Stomach (tissue), 9 donors: Measurements from ENCODE around the gene EMCN. TPM values are rescaled to one million over a fixed set of nuclear protein-coding genes. Genes with fewer than 3 reads are reported as not detected.

Experiments used
- DNase-seq, 2 donors: peaks; one replicate each; pipeline versions ENCODE4 v3.0.0 to v3.0.0-alpha.2; 2013 to 2019
- H3K27ac ChIP-seq, 5 donors: fragments of 200-600 bp in 4 of 5; sonication (generic) in 4 of 5; one replicate each; pipeline ENCODE4 v1.5.1; 2013 to 2019; ENCODE audit warnings: mild to moderate bottlenecking in 1 of 5, moderate library complexity in 1 of 5
- H3K27me3 ChIP-seq, 3 donors: fragments of 200-600 bp; sonication (generic); one replicate each; pipeline ENCODE4 v1.5.1; 2017 to 2019; ENCODE audit warnings: mixed run types in 1 of 3
- H3K36me3 ChIP-seq, 4 donors: fragments of 200-600 bp; sonication (generic); 1 replicate in 3 of 4; 2 replicates in 1 of 4; pipeline ENCODE4 v1.5.1; 2016 to 2019
- H3K4me1 ChIP-seq, 4 donors: fragments of 200-600 bp; sonication (generic); one replicate each; pipeline ENCODE4 v1.5.1; 2016 to 2019
- H3K4me3 ChIP-seq, 4 donors: fragments of 200-600 bp; sonication (generic) in 3 of 4; one replicate each; pipeline ENCODE4 v1.5.1; 2016 to 2019; ENCODE audit warnings: mild to moderate bottlenecking in 1 of 4
- H3K9me3 ChIP-seq, 4 donors: fragments of 200-600 bp; sonication (generic); one replicate each; pipeline ENCODE4 v1.5.1; 2016 to 2019
- CTCF ChIP-seq, 7 experiments: fragments of 450-650 bp in 4 of 7; fragments of 200-600 bp in 3 of 7; sonication (generic) in 3 of 7; IDR thresholded peaks; one replicate each; pipeline ENCODE4 v1.5.1; 2016 to 2019; ENCODE audit warnings: antibody characterized with exemption in 7 of 7, control low read depth in 2 of 7, mild to moderate bottlenecking in 1 of 7
- EP300 ChIP-seq: sonication (generic); formaldehyde crosslinking; IDR thresholded peaks from one replicate; pipeline ENCODE4 v1.6.1; 2017; ENCODE audit warnings: antibody characterized with exemption
- POLR2A ChIP-seq, 4 donors: fragments of 450-650 bp; IDR thresholded peaks; one replicate each; pipeline ENCODE4 v1.6.1; 2016; ENCODE audit warnings: antibody characterized with exemption in 4 of 4, control low read depth in 2 of 4, mild to moderate bottlenecking in 1 of 4, moderate library complexity in 1 of 4
- POLR2AphosphoS5 ChIP-seq, 3 donors: sonication (generic); formaldehyde crosslinking; IDR thresholded peaks; one replicate each; pipeline ENCODE4 v1.6.1; 2016; ENCODE audit warnings: antibody characterized with exemption in 3 of 3
- WGBS, 5 donors: extraction: QIAGEN DNeasy Blood & Tissue Kit in 3 of 5; methylation state at CpG; one replicate each; pipeline versions ENCODE4 v1.1.5 to v1.1.7; 2013 to 2018; 5-methylcytosine and 5-hydroxymethylcytosine counted together
- intact Hi-C: fragments of 100-400 bp; cut with DNase I; formaldehyde crosslinking; loops from one replicate; pipeline ENCODE4 v1.15.1; 2023; ENCODE audit warnings: low total_unique reads
- polyA plus RNA-seq, 3 donors: library from polyadenylated mRNA; stranded (reverse); fragments of 200-250 nt; gene quantifications; one replicate each; pipeline ENCODE4 v1.2.3, GENCODE V29; 2013
- total RNA-seq, 5 donors: library from RNA; depleted of rRNA; stranded (reverse); fragments of >200 nt; gene quantifications; one replicate each; pipeline versions ENCODE4 v1.1.0 to v1.2.3, GENCODE V29; 2014 to 2016
- donor health status: healthy with polysubstance abuse.
- donor health status: Bipolar disorder and iron deficiency.
- donor health status: healthy.

EMCN gene
- total and polyA plus RNA-seq, 8 donors = 0.29 to 16.2 (median 3.2) TPM; not detected in 2

- WGBS, 5 donors = 66 to 75% (median 72%) methylated on average over 1 of the region's 1 CpG
- Histone ChIP-seq H3K4me1 (no peaks in the 10 kb centered on the region), H3K4me3 (no peak overlapping the region), H3K36me3 (no peaks in the 10 kb centered on the region), H3K27me3 (no peaks in the 10 kb centered on the region), H3K27ac (no peak overlapping the region), H3K9me3 (no peaks in the 10 kb centered on the region)
- no peak for TF ChIP-seq POLR2A (IDR thresholded peaks at IDR 0.05)
- no peak for TF ChIP-seq CTCF (IDR thresholded peaks at IDR 0.05)
- TF ChIP-seq EP300 = no peak
- no peak for TF ChIP-seq POLR2AphosphoS5 (IDR thresholded peaks at IDR 0.05)
- DNase-seq = no peak
- intact Hi-C loops = no loop called here
These were observed 30.4 kb upstream of the EMCN start for GRCh38 chr4:100548200-100548560.

- H3K27me3 ChIP-seq = no peaks in the 10 kb centered on the region
- no peak for DNase-seq
- H3K9me3 ChIP-seq = no peaks in the 10 kb centered on the region
- no peak overlapping the region for H3K4me3 ChIP-seq
- TF ChIP-seq EP300 = no peak
- TF ChIP-seq POLR2AphosphoS5 (IDR thresholded peaks at IDR 0.05) = no peak
- no peak for TF ChIP-seq POLR2A (IDR thresholded peaks at IDR 0.05)
- no peak for TF ChIP-seq CTCF (IDR thresholded peaks at IDR 0.05)
- intact Hi-C loops = no loop called here
- H3K36me3 ChIP-seq = no peaks in the 10 kb centered on the region
- WGBS, 5 donors = 70 to 94% (median 81%) methylated on average over 6 of the region's 6 CpGs
- H3K4me1 ChIP-seq = no peaks in the 10 kb centered on the region
- no peak overlapping the region for H3K27ac ChIP-seq
These were observed 29.8 kb upstream of the EMCN start for GRCh38 chr4:100547541-100548199.

- WGBS, 5 donors = 72 to 89% (median 85%) methylated on average over 5 of the region's 5 CpGs
- no peaks in the 10 kb centered on the region for H3K4me1 ChIP-seq
- no peak for TF ChIP-seq POLR2AphosphoS5 (IDR thresholded peaks at IDR 0.05)
- TF ChIP-seq POLR2A (IDR thresholded peaks at IDR 0.05) = no peak
- TF ChIP-seq CTCF (IDR thresholded peaks at IDR 0.05) = no peak
- no peak for TF ChIP-seq EP300
- intact Hi-C loops = no loop called here
- H3K9me3 ChIP-seq = no peaks in the 10 kb centered on the region
- no peak for DNase-seq
- H3K27ac ChIP-seq = no peak overlapping the region
- no peaks in the 10 kb centered on the region for H3K36me3 ChIP-seq
- H3K4me3 ChIP-seq = no peak overlapping the region
- H3K27me3 ChIP-seq = no peaks in the 10 kb centered on the region
These were observed 27.6 kb upstream of the EMCN start for GRCh38 chr4:100545427-100545826.

- intact Hi-C loops = no loop called here
- TF ChIP-seq POLR2AphosphoS5 (IDR thresholded peaks at IDR 0.05) = no peak
- Histone ChIP-seq H3K36me3 (no peaks in the 10 kb centered on the region), H3K9me3 (no peaks in the 10 kb centered on the region), H3K4me3 (no peak overlapping the region), H3K27ac (no peak overlapping the region), H3K4me1 (no peaks in the 10 kb centered on the region), H3K27me3 (no peaks in the 10 kb centered on the region)
- no peak for DNase-seq
These were observed 22.3 kb upstream of the EMCN start for GRCh38 chr4:100540131-100540530.

- Histone ChIP-seq H3K4me1 (no peaks in the 10 kb centered on the region), H3K4me3 (no peak overlapping the region), H3K27me3 (no peaks in the 10 kb centered on the region), H3K9me3 (no peaks in the 10 kb centered on the region), H3K27ac (no peak overlapping the region), H3K36me3 (no peaks in the 10 kb centered on the region)
- intact Hi-C loops = no loop called here
- TF ChIP-seq POLR2AphosphoS5 (IDR thresholded peaks at IDR 0.05) (no peak), CTCF (IDR thresholded peaks at IDR 0.05) (no peak), EP300 (no peak), POLR2A (IDR thresholded peaks at IDR 0.05) (no peak)
- peak in 1 of 2 donors; percentile 13 for DNase-seq
- WGBS, 5 donors = 51 to 68% (median 60%) methylated on average over 4 of the region's 4 CpGs
These were observed 21.9 kb upstream of the EMCN start for GRCh38 chr4:100539706-100540105.
